Neural crest cell (in vitro differentiated cells): ENCODE data around the gene PSENEN. TPM values are rescaled to one million over a fixed set of nuclear protein-coding genes. Genes with fewer than 3 reads are reported as not detected.

Source experiments
- DNase-seq: peaks from one replicate; pipeline ENCODE4 v3.0.0; 2021; ENCODE audit warnings: low read depth, mixed read lengths, low spot score
- H3K27ac Mint-ChIP-seq: one replicate; pipeline ENCODE4 v1.8.0; 2021; ENCODE audit warnings: mild to moderate bottlenecking, mixed read lengths; ENCODE audit not compliant: unreplicated experiment
- H3K27me3 Mint-ChIP-seq: 2 replicates; pipeline ENCODE4 v1.8.0; 2021; ENCODE audit warnings: low read depth, mild to moderate bottlenecking, mixed read lengths
- H3K36me3 Mint-ChIP-seq: 2 replicates; pipeline ENCODE4 v1.8.0; 2021; ENCODE audit warnings: low read depth, mild to moderate bottlenecking, mixed read lengths
- H3K4me1 Mint-ChIP-seq: 2 replicates; pipeline ENCODE4 v1.8.0; 2021; ENCODE audit warnings: mixed read lengths
- H3K4me3 Mint-ChIP-seq: one replicate; pipeline ENCODE4 v1.8.0; 2021; ENCODE audit warnings: mild to moderate bottlenecking, mixed read lengths
- H3K9me3 Mint-ChIP-seq: 2 replicates; pipeline ENCODE4 v1.8.0; 2021; ENCODE audit warnings: mixed read lengths
- total RNA-seq: library from RNA; stranded (reverse); gene quantifications from 2 replicates; pipeline ENCODE4 v1.2.1, GENCODE V29; 2021
- TF ChIP-seq, protein P1 (sequence below): fragments of 200-600 bp; sonication (generic); conservative IDR thresholded peaks from 2 replicates; pipeline ENCODE4 v1.5.0; 2021; ENCODE audit warnings: antibody characterized with exemption, mild to moderate bottlenecking

The PSENEN gene
- total RNA-seq, 1 donor from 2014 or later = 67.3 TPM

DNA sequence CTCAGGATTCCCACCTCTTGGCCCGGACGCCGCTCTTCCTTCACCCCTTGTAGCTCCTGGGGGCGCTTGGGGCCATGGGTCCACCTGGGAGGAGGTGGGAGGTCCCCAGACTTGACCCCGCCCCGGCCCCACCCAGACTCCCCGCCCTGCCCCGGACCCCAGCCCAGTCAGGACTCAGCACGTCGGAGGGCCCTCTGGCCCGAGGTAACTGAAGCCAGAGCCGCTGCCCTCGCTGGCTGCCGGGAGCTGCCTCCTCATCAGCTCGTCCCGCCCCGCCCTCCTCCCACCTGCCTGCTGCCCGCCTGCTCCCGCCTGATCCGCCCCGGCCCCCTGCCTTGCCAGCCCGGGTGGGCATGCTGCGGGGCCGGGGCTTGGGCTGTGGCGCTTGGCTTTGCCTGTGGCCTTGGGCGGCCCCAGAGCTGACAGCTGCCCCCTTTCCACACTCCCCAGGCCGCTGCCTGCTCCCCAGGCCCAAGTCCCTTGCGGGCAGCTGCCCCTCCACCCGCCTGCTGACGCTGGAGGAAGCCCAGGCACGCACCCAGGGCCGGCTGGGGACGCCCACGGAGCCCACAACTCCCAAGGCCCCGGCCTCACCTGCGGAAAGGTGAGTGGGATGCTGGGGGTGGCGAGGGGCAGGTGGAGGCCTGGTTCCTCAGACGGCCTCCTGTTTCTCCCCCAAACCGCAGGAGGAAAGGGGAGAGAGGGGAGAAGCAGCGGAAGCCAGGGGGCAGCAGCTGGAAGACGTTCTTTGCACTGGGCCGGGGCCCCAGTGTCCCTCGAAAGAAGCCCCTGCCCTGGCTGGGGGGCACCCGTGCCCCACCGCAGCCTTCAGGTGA is 39.3 kb downstream of the PSENEN start:
- H3K9me3 Mint-ChIP-seq = no peaks in the 10 kb centered on the region
- H3K4me1 Mint-ChIP-seq = peaks cover 7% of the 10 kb centered on the region
- H3K36me3 Mint-ChIP-seq = peaks cover 3% of the 10 kb centered on the region
- H3K4me3 Mint-ChIP-seq = no peak overlapping the region
- TF ChIP-seq, protein P1, sequence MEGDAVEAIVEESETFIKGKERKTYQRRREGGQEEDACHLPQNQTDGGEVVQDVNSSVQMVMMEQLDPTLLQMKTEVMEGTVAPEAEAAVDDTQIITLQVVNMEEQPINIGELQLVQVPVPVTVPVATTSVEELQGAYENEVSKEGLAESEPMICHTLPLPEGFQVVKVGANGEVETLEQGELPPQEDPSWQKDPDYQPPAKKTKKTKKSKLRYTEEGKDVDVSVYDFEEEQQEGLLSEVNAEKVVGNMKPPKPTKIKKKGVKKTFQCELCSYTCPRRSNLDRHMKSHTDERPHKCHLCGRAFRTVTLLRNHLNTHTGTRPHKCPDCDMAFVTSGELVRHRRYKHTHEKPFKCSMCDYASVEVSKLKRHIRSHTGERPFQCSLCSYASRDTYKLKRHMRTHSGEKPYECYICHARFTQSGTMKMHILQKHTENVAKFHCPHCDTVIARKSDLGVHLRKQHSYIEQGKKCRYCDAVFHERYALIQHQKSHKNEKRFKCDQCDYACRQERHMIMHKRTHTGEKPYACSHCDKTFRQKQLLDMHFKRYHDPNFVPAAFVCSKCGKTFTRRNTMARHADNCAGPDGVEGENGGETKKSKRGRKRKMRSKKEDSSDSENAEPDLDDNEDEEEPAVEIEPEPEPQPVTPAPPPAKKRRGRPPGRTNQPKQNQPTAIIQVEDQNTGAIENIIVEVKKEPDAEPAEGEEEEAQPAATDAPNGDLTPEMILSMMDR = no peak
- DNase-seq = no peak
- H3K27me3 Mint-ChIP-seq = no peaks in the 10 kb centered on the region
- no peak overlapping the region for H3K27ac Mint-ChIP-seq

DNA sequence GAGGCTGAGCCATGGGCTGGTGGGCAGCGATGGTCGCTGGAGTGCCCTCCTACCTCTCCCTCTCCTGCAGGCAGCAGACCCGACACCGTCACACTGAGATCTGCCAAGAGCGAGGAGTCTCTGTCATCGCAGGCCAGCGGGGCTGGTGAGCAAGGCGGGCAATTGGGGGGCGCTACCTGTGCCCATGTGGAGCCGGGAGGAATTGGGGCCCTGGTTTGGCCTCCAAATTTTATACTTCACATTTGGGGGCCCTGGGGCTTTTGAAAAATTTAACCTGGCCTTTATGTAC is 39.8 kb downstream of the PSENEN start:
- no peak for DNase-seq
- no peaks in the 10 kb centered on the region for H3K9me3 Mint-ChIP-seq
- peaks cover 3% of the 10 kb centered on the region for H3K36me3 Mint-ChIP-seq
- H3K4me1 Mint-ChIP-seq = peaks cover 7% of the 10 kb centered on the region
- TF ChIP-seq, protein P1 = no peak
- H3K4me3 Mint-ChIP-seq = no peak overlapping the region
- H3K27me3 Mint-ChIP-seq = no peaks in the 10 kb centered on the region
- no peak overlapping the region for H3K27ac Mint-ChIP-seq

DNA sequence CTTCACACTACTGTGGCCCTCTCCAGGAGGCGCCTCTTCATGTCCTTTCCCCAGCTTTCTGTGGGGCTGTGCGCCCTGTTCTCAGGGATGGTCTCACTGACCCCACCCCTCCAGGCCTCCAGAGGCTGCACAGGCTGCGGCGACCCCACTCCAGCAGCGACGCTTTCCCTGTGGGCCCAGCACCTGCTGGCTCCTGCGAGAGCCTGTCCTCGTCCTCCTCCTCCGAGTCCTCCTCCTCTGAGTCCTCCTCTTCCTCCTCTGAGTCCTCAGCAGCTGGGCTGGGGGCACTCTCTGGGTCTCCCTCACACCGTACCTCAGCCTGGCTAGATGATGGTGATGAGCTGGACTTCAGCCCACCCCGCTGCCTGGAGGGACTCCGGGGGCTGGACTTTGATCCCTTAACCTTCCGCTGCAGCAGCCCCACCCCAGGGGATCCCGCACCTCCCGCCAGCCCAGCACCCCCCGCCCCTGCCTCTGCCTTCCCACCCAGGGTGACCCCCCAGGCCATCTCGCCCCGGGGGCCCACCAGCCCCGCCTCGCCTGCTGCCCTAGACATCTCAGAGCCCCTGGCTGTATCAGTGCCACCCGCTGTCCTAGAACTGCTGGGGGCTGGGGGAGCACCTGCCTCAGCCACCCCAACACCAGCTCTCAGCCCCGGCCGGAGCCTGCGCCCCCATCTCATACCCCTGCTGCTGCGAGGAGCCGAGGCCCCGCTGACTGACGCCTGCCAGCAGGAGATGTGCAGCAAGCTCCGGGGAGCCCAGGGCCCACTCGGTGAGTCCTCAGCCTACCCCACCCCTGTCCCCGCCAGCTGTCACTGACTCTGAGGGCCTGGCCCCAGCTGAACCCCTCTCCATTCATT is 41.1 kb downstream of the PSENEN start:
- Mint-ChIP-seq H3K27me3 (no peaks in the 10 kb centered on the region), H3K36me3 (peaks cover 3% of the 10 kb centered on the region), H3K4me1 (peaks cover 7% of the 10 kb centered on the region), H3K27ac (no peak overlapping the region), H3K4me3 (no peak overlapping the region), H3K9me3 (no peaks in the 10 kb centered on the region)
- TF ChIP-seq, protein P1 = no peak
- DNase-seq = no peak

DNA sequence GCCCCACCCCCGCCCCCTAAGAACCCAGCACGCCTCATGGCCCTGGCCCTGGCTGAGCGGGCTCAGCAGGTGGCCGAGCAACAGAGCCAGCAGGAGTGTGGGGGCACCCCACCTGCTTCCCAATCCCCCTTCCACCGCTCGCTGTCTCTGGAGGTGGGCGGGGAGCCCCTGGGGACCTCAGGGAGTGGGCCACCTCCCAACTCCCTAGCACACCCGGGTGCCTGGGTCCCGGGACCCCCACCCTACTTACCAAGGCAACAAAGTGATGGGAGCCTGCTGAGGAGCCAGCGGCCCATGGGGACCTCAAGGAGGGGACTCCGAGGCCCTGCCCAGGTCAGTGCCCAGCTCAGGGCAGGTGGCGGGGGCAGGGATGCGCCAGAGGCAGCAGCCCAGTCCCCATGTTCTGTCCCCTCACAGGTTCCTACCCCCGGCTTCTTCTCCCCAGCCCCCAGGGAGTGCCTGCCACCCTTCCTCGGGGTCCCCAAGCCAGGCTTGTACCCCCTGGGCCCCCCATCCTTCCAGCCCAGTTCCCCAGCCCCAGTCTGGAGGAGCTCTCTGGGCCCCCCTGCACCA is 41.9 kb downstream of the PSENEN start:
- peaks cover 7% of the 10 kb centered on the region for H3K4me1 Mint-ChIP-seq
- H3K4me3 Mint-ChIP-seq = no peak overlapping the region
- H3K27ac Mint-ChIP-seq = no peak overlapping the region
- peaks cover 3% of the 10 kb centered on the region for H3K36me3 Mint-ChIP-seq
- TF ChIP-seq, protein P1 = no peak
- DNase-seq = no peak
- H3K27me3 Mint-ChIP-seq = no peaks in the 10 kb centered on the region
- H3K9me3 Mint-ChIP-seq = no peaks in the 10 kb centered on the region

DNA sequence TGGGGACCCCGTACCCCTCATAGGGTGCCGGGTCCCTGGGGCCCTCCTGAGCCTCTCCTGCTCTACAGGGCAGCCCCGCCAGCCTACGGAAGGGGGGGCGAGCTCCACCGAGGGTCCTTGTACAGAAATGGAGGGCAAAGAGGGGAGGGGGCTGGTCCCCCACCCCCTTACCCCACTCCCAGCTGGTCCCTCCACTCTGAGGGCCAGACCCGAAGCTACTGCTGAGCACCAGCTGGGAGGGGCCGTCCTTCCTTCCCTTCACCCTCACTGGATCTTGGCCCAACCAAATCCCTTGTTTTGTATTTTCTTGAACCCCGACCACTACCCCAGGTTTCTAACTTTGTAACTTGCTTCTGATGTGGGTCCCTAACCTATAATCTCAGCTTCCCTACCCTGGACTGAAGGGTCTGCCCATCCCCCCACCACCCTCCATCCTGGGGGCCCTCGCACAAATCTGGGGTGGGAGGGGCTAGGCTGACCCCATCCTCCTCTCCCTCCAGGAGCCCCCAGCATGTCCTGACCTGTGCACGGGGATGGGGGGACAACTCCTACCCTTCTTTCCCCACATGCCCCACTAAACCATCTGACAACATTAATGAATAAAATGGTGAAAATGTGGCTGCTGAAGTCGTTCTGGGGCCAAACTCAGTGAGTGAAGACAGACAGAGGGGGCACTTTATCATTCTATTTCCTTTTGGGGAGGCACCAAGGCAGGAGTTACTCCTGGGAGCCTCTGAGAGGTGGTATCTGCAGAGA is 42.9 kb downstream of the PSENEN start:
- no peaks in the 10 kb centered on the region for H3K9me3 Mint-ChIP-seq
- TF ChIP-seq, protein P1 = no peak
- no peak overlapping the region for H3K27ac Mint-ChIP-seq
- DNase-seq = no peak
- no peak overlapping the region for H3K4me3 Mint-ChIP-seq
- peaks cover under 1% of the 10 kb centered on the region for H3K4me1 Mint-ChIP-seq
- H3K27me3 Mint-ChIP-seq = no peaks in the 10 kb centered on the region
- H3K36me3 Mint-ChIP-seq = no peaks in the 10 kb centered on the region
